ENCODE measurements around the gene TXNDC17.
"Not testable (repeated sequence)": the region's sequence is repeated elsewhere in the genome, so short reads cannot be mapped to it uniquely, and the experiment has no call there.

The TXNDC17 gene

GRCh38 chr17:6654841-6655731 lies 14.2 kb downstream of the TXNDC17 start:
- TF ChIP-seq CTCF (IDR thresholded peaks at IDR 0.05; ENCODE audit: insufficient read depth, missing control alignments) = peak; percentile 8

GRCh38 chr17:6655732-6656361 lies 15.0 kb downstream of the TXNDC17 start:
- not testable (repeated sequence) for FAIRE-seq; DNase-seq (ENCODE audit: insufficient read length, low spot score)

More at GRCh38 chr17:6654841-6655731, 14.2 kb downstream of the TXNDC17 start:
- FAIRE-seq (no peak), DNase-seq (ENCODE audit: insufficient read length, low spot score) (no peak)

- FAIRE-seq = not testable (repeated sequence)
Observed at GRCh38 chr17:6656797-6657632, 16.2 kb downstream of the TXNDC17 start.

GRCh38 chr17:6657633-6658287 lies 16.9 kb downstream of the TXNDC17 start:
- FAIRE-seq (no peak), DNase-seq (ENCODE audit: insufficient read length, low spot score) (no peak)
- no peak for TF ChIP-seq CTCF (IDR thresholded peaks at IDR 0.05; ENCODE audit: insufficient read depth, missing control alignments)

More at GRCh38 chr17:6656797-6657632, 16.2 kb downstream of the TXNDC17 start:
- DNase-seq (ENCODE audit: insufficient read length, low spot score) = not testable (repeated sequence)

- not testable (repeated sequence) for FAIRE-seq; DNase-seq (ENCODE audit: insufficient read length, low spot score)
Observed at GRCh38 chr17:6658411-6658810, 17.6 kb downstream of the TXNDC17 start.

GRCh38 chr17:6660101-6660500 lies 19.2 kb downstream of the TXNDC17 start:
- DNase-seq (ENCODE audit: insufficient read length, low spot score) = no peak
- FAIRE-seq = no peak
- TF ChIP-seq CTCF (IDR thresholded peaks at IDR 0.05; ENCODE audit: insufficient read depth, missing control alignments) = no peak

GRCh38 chr17:6660805-6661463 lies 20.1 kb downstream of the TXNDC17 start:
- DNase-seq (ENCODE audit: insufficient read length, low spot score) = no peak
- TF ChIP-seq CTCF (IDR thresholded peaks at IDR 0.05; ENCODE audit: insufficient read depth, missing control alignments) = no peak
- no peak for FAIRE-seq

- FAIRE-seq (no peak), DNase-seq (ENCODE audit: insufficient read length, low spot score) (no peak)
- TF ChIP-seq CTCF (IDR thresholded peaks at IDR 0.05; ENCODE audit: insufficient read depth, missing control alignments) = no peak
Observed at GRCh38 chr17:6661464-6661848, 20.6 kb downstream of the TXNDC17 start.

- not testable (repeated sequence) for FAIRE-seq
Observed at GRCh38 chr17:6663200-6663599, 22.3 kb downstream of the TXNDC17 start.

More at GRCh38 chr17:6663200-6663599, 22.3 kb downstream of the TXNDC17 start:
- DNase-seq (ENCODE audit: insufficient read length, low spot score) = not testable (repeated sequence)

All from D721Med (cell line).